ENCODE measurements around the gene SYS1.

DNA sequence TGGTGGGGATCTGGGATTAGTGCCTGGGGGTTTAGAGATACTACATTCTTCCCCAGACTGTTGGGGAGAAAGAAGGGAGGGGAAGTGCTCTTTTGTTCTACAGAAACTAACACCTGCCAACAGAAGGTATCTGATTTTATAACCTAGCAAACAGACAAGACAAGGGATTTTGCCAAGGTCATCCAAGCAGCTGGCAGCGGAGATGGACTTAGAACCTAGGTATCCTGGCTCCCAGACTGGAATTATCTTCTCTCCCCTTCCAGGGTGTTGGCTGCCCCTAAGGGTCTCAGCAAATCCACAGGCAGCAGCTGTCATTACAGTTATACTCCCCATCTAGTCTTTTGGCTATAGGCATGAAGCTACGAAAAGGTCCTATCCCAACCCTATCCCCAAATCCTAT lies 23.2 kb upstream of the SYS1 start:
- no peak for TF ChIP-seq POLR2AphosphoS5 (IDR thresholded peaks at IDR 0.05)
- TF ChIP-seq, protein P1, sequence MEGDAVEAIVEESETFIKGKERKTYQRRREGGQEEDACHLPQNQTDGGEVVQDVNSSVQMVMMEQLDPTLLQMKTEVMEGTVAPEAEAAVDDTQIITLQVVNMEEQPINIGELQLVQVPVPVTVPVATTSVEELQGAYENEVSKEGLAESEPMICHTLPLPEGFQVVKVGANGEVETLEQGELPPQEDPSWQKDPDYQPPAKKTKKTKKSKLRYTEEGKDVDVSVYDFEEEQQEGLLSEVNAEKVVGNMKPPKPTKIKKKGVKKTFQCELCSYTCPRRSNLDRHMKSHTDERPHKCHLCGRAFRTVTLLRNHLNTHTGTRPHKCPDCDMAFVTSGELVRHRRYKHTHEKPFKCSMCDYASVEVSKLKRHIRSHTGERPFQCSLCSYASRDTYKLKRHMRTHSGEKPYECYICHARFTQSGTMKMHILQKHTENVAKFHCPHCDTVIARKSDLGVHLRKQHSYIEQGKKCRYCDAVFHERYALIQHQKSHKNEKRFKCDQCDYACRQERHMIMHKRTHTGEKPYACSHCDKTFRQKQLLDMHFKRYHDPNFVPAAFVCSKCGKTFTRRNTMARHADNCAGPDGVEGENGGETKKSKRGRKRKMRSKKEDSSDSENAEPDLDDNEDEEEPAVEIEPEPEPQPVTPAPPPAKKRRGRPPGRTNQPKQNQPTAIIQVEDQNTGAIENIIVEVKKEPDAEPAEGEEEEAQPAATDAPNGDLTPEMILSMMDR (IDR thresholded peaks at IDR 0.05), result no peak

Data from breast epithelium (tissue), 3 donors.